Left forelimb (tissue), 1 donor: ENCODE data around the gene BCAR3.
"Not testable (repeated sequence)": the region's sequence is repeated elsewhere in the genome, so short reads cannot be mapped to it uniquely, and the experiment has no call there.

Experiments
- DNase-seq: peaks from one replicate; pipeline ENCODE4 v3.0.0-alpha.2; 2018; ENCODE audit warnings: low spot score

BCAR3 gene

DNA sequence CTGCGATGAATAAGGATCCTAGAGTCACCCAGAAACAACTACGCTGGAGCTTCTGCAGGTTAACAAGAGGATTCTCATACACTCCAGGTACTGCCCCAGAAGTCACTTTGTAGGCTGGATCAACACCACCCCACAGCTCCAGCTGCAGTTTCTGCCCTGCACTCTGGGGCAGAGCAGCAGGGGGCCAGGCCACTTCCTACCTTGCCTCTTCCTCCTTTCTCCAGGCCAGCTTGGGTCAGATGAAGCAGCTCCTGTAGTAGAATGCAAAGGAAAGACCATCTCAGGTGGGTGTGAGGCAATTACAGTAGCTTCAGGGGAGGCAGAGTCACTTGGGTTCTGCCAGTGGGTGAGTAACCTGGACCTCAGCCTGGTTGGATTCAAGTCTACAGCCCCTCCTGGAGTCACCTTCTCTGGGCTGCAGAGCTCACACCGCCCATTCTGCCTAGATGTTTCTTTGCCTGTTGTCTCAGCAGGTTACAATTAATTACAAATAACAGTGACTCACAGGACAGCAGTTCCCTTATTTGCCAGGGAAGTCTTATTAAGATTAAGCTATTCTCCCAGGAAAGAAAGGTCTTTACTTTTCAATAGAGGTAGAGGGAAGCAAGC lies 24.4 kb upstream of the BCAR3 start:
- peak; percentile 31 for DNase-seq

DNA sequence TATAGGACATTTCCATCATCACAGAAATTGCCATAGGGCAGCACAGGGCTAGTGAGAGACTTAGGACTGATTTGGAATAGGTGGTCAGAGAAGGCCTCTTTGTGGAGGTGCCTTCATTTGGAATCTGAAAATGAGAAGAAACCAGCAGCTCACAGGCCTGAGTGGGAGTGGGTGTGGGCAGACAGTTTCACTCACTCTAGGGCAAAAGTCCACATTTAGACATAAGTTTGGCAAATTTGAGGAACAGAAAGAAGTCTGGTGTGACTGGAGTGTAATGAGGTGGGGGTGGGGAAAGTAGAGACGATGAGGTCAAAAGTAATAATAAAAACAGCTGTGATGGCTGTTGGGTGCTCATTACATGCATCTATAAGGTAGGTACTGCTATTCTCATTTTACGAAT lies 22.4 kb upstream of the BCAR3 start:
- DNase-seq: no peak

DNA sequence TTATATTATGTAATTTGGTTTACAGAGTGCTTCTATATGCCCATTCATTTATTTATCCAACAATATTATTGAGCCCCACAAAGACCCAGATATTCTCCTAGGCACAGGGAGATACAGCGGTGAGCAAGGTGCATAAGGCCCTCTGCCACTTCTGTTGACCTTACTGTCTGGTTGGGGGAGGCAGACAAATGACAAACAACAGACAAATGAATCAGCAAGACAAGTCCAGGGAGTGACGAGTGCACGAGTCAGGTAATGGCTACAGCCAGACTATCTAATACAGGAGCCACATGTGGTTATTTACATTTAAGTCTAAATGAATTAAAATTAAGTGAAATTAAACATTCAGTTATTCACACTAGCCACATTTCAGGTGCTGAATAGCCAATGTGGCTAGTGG lies 22.0 kb upstream of the BCAR3 start:
- peak; percentile 26 for DNase-seq

DNA sequence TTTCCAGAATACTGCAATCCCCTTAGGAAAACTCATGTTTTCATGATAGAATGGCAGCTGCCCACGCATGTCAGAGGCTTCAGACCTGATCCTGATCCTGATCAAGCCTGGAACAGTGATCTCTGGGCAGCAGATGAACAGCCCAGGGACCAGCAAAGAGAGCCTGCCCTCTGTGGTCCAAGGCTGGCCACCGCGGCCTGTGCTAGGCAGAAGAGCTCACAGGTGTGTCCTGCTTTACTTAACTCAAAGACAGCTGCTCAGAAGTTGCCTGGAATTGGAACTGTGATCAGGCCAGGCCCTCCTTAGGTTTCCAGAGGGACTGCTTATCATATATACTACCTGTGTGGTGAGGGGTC lies 21.2 kb upstream of the BCAR3 start:
- DNase-seq: no peak

DNA sequence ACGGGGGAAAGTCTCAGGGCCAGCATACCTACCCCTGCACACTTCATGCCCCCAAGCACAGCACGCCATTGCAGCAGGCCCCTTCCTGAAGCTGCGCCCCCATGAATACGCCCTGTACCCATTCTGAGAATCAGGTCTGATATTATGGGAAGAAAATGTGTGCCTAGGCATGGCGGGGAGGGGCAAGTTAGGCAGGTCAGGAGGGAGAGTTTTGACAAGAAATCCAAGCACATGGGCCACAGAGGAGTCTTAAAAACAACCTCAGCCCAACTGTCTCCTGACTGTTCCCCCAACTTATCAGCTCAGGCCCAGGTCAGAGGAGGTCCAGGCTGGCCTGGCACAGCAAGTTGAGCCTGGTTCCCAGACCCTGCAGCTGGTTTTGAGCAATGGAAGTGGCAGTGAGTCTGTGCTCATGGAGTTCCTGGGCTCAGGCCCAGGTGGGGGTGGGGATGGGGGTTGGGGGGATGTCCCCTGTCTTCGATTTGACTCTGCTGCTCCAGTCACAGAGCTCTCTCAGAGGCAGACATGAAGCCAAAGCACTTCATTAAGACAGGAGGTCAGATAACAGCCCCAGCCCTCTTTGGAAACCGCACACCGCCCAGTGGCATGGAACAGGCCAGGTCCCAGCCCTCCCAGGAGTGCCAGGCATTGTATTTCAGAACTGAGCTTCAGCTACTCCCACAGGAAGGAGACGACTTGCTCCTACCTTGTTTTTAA lies 20.6 kb upstream of the BCAR3 start:
- peak; percentile 45 for DNase-seq

DNA sequence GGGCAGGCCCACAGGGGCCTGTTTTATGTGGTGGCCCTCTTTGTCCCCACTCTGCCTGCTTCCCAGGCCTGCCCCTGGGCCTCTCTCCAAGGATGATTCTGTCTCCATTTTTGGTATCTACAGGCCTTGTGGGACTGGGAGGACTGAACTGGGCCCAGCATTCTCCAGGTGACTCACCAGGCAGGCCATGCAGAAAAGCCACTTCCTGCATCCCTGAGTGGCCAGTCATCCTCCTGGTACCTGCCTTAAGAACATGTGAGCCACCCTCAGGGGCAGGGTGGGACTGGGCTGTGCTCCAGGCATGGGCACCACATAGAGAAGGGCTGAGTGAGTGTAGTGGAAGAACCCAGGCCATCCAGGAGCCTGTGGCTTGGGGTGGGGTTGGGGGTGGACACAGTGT lies 20.0 kb upstream of the BCAR3 start:
- peak; percentile 34 for DNase-seq

DNA sequence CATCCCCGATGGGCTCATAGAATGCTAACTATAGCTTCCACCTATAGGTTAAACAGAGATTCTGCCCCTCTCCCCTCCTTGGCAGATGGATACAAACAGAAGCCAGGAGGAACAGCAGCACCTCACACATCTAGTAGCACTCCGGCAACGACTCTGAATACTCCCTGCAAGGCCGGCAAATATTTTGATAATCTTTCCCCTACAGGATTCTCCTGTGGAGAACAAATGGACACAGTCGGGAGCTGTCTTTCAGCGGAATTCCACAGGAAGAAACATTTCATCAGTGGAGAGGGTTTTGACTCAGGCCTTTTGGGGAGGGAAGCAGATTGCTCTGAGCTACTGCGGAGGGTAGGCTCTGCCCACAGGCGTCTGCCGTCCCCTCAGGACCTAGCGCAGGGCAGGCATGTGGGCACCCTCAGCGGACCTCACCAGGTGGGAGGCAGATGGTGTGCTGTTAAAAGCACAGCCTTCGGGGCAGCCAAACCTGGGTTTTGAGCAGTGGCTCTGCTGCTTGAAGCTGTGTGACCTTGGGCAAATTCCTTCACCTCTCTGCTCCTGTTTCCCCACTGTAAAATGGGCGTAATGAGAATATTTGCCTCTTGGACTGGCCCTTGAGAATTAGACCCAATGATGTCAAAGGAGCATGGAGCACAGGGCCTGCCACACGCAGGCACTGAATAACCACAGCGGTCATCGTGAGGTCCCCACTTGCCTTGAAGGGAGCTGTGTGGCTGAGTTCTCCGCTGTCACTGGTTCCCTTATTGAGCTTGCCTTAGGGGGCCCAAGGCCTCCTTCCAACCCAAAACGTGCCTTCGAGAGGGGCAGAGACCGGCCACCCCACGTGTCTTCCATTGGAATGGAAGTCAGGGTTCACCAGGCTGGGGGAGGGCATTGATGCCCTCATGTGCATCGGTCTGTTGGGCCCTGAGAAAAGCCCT lies 19.2 kb upstream of the BCAR3 start:
- DNase-seq: peak; percentile 55

DNA sequence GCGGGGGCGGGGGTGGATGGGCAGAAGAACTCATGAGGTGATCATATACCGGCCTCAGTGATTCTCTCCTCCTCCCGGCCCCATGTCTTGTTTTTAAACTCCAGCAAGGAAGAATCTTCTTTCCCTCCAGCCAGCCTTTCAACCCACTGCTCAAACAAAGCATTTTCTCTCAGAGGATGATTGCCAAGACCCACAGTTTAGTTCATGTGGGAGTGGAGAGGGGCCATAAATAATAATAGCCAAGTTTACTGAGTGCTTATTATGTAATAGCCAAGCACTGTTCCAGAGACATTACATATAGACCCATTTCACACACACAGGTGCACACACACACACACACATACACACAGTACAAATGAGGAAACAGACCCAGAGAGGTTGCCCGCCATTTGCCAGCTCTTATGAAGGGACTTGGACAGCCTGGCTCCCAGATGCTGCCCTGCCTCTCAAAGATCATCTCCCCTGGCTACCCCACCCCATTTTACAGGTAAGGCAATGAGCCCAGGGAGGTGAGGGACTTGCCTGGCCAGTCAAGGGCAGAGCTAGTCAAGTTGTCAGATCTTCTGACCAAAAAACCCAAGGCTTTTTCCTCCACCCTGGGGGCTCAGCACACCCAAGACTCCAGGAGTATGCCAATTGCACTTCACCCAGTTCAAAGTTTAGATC lies 18.0 kb upstream of the BCAR3 start:
- DNase-seq: peak; percentile 11

DNA sequence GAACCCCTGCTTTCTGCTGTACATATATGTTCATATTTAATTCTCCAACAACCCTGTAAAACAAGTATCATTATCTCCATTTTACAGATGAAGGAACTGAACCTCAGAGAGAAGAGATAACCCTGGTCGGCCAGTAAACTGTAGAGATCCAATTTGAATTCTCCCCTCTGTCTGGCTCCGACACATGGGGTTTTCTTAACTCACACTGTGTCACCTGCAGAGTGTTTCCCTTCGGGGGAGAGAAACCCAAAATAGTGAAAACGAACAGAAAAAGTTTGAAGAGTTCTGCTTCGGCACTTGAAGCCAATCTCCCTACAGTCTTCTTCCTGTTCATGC lies 17.4 kb upstream of the BCAR3 start:
- DNase-seq: peak; percentile 31

DNA sequence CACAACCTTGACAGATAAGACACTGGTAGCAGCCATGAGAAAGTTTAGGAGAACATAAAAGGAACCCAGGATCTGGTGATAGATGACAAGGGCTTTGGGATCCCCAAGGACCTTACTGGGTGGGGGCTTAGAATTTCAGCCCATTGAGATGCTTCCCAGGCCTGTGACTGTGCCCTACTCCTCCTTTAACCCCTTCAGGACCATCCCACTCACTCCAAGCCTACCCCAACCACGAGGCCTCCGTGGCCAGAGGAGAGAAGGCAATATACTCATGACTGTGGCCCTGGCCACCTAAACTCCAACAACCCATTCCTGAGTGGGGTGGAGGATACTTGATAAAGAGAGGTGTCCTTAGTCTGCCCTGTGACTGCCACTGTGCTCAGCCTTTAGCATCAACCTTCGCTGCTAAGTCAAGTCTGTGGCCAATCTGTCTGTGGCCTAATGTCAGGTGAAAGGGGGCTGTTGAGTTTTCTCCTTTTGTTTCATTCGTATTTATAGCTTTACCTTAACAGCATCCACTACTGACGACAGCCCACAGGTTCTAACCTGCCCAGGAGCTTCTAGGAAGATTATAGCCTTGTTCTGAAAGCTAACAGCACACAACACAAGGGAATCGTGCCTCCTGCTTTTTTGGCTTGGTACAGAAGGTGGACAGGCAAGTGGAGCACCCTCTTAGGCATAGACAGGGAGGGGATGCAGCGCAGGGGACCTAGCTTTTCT lies 16.9 kb upstream of the BCAR3 start:
- peak; percentile 50 for DNase-seq

DNA sequence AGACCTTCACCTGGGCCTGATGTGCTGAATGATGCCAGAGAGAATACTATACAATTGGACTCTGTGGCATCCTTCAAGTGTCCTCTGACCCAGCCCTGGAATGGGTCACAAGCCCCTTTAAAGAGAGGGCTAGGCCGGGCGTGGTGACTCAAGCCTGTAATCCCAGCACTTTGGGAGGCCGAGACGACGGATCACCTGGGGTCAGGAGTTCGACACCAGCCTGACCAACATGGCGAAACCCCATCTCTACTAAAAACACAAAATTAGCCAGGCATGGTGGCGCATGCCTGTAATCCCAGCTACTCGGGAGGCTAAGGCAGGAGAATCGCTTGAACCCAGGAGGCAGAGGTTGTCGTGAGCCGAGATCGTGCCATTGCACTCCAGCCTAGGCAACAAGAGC lies 15.9 kb upstream of the BCAR3 start:
- DNase-seq: not testable (repeated sequence)

DNA sequence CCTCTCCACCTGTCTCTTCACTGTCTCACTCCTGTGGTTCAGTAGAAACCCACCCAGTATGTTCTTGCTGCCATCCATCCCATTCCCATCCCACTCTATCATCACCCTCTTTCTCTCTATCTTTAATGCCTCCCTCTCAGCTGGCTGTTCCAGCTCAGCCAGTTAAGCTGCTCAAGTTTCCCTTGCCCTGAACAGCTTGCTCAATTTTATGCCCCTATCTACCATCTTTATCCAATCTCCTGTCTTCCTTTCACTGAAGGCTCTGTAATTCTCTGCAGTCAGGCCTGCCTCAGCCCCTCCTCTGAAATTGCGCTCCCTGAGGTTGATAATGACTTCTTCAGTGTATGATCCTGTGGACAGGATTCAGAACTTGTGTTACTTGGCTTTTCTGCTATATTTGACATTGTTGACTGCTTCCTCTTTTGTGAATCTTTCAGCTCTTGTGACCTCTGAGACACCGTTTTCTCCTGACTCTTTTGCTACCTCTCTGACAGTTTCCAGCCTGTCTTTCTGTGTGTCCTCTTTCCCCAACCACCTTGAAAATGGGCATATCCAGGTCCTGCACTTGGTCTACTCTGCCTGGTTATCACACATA lies 13.9 kb upstream of the BCAR3 start:
- DNase-seq: no peak

DNA sequence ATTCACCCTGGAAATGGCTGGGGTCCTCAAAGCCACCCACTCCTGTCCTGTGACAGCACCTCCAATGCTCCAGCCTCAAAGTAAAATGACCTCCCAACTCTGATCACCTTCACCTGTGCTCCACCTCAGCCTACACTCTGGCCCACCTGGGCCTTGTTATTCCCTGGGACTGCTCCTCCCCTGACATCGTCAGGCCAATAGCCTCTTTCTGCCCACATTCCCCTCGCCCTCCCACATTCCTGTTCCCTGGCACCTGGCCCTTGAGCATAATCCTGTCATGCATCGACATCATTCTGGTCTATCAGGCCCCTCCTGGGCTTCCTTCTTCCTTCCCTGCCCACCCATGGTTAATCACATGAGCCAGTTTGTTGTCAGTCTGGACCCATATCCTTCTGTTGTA lies 13.2 kb upstream of the BCAR3 start:
- no peak for DNase-seq

DNA sequence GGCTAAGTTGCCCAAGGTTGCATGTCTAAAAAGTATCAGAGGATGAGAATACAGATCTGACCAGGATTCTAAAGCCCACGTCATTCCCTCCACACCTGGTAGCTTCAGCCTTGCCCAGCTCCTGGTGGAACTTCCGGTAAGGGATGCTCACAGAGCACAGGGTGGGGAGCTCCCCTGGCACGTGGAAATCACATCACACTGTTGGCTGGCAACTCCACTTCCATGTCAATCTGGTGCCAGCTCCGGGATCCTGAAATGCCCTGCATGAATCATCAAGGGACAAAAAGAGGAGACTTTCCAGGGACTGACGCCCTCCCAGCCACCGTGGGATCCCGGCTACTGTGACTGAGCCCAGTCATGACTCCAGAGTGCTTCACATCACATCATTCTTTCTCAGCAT lies 12.4 kb upstream of the BCAR3 start:
- DNase-seq: no peak

DNA sequence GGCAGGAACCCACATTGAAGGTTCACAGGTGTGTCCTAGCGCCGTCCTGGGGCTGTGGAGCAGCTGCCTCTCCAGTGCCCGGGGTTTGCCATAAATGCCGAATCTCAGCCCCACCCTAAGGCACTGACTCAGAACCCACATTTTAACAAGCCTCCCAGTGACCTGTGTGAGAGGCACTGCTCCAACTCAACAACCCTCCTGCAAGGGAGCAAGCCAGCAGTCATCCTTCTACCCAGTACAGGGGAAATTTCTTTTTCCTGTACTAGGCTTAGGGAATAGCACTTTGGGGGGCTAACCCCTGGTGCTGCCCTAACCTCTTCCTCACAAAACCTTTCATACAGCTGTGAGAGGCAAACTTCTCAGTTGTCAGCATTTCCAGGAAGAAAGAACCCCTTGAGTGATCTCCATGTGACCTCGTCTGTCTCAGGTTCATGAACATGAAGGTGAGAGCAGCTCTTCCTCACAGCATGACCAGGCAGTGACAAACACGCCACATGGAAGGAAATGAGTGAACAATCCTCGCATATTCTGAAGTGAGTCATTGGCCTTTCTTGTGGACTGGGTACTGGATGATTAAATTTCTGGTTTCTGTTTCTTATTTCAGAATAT lies 11.4 kb upstream of the BCAR3 start:
- no peak for DNase-seq

DNA sequence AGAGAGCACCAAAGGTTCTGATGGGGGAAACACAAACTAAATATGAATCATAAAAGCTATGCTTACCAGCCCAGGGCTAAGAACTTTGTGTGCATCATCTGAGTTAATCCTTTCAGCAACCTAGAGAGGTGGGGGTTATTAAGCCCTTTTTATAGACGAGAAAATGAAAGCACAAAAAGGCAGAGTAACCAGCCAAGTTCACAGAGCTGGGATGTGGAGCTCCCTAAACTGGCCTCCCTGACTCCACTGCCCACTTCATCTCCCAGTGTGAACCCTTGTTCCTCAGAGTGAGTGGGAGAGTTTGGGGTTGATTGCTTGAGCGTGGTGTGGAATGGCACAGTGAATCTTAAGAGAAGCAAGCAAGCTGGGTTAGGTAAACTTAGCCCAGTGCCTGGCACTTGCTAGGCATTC lies 10.8 kb upstream of the BCAR3 start:
- no peak for DNase-seq

DNA sequence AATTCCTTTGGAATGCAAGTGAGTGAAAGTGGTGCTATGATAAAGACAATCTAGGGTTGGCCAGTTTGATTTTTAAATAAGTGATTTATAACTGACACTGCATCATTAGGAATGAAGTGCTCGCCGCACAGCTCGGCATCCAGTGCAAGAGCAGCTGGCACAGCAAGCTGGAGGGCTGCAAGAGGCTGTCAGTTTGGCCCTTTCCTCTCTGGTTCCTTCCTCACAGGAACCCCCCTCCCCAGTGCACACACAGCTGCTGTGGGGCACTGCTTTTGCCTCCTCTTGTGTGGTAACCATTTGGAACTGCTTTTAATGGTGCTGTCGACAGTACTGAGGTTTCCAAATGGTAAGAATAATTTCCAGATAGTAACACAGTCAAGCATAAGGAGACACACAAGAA lies 10.4 kb upstream of the BCAR3 start:
- DNase-seq: no peak

DNA sequence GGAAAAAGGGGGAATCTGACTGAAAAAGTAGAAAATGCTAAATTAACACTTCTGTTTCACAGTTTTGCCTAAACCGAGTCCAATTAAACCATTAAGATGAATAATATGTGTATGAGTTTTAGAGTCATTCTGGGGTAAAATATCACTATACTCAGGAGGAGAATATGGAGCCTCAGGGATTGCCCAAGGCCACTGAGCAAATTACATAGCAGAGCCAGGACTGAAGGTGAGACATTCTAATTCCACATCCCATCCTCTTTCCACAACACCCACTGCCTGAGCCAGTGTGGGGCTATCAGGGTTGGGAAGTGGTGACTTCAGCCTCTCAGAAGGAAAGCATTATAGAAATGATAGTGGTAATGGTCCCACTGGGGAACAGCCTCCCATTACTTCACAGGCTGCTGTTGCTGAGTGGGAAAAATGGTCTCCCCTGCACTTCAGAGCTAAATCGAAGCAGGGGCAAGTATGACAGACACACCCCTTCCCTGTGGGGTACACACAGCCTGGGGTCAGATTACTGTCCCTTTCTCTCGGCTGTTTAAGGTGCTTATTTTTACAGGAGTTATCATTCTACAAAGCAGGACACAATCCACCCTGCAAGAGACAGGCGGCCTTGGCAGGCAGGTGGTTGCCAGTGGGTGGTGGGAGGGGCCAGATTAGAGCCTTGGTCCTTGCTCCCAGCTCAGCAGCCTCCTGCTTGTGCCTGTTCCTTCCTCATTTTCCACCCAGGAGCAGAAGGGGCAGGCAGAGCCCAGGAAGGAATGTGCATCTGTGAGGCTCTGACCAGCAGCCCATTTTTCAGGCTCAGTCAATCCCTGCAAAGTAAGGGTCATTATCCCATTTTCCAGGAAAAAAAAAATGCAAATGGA lies 9.5 kb upstream of the BCAR3 start:
- DNase-seq: no peak

DNA sequence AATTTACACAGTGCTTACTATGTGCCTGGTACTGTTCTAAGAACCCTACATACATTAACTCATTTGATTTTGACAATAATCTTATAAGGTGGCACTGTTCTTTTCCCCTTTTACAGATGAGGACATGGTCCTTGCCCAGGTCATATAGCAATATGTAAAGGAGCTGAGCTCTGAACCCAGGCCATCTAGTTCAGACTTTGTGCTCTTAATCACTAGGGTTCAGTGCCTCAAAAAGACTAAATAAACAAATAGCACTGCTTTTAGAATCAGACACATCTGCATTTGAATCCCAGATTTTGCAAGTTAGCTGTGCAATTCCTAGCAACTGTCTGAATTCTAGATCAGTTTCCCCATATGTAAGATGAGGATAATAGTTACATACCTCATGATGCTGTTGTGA lies 8.7 kb upstream of the BCAR3 start:
- no peak for DNase-seq
